H9 (cell line): ENCODE data around the gene SYP. TPM values are rescaled to one million over a fixed set of nuclear protein-coding genes. Genes with fewer than 3 reads are reported as not detected.

Source experiments
- DNase-seq: peaks from one replicate; pipeline ENCODE4 v3.0.0-alpha.2; 2017
- H2AFZ ChIP-seq: one replicate; pipeline ENCODE4 v1.6.1; 2013; ENCODE audit warnings: mild to moderate bottlenecking, low read length, control low read depth, moderate library complexity
- H2AK5ac ChIP-seq: 2 replicates; pipeline ENCODE4 v1.6.1; 2013; ENCODE audit warnings: low read length, control low read depth, mixed read lengths; ENCODE audit not compliant: insufficient read length
- H2BK120ac ChIP-seq: one replicate; pipeline ENCODE4 v1.6.1; 2013; ENCODE audit warnings: low read depth, mild to moderate bottlenecking, low read length, control low read depth, inconsistent platforms; ENCODE audit not compliant: poor library complexity, severe bottlenecking
- H2BK12ac ChIP-seq: 2 replicates; pipeline ENCODE4 v1.6.1; 2013; ENCODE audit warnings: low read length, control low read depth, mixed read lengths, low read depth; ENCODE audit not compliant: insufficient read length
- H2BK15ac ChIP-seq: 2 replicates; pipeline ENCODE4 v1.6.1; 2013; ENCODE audit warnings: low read depth, low read length, control low read depth
- H2BK20ac ChIP-seq: one replicate; pipeline ENCODE4 v1.6.1; 2013; ENCODE audit warnings: low read depth, mild to moderate bottlenecking, low read length, control low read depth, inconsistent platforms; ENCODE audit not compliant: poor library complexity, severe bottlenecking
- H2BK5ac ChIP-seq: 2 replicates; pipeline ENCODE4 v1.6.1; 2013; ENCODE audit warnings: low read length, control low read depth, mixed read lengths; ENCODE audit not compliant: insufficient read length
- H3K14ac ChIP-seq: 2 replicates; pipeline ENCODE4 v1.6.1; 2013; ENCODE audit warnings: low read length, control low read depth; ENCODE audit not compliant: insufficient read depth
- H3K18ac ChIP-seq: 2 replicates; pipeline ENCODE4 v1.6.1; 2013; ENCODE audit warnings: low read depth, mild to moderate bottlenecking, mixed read lengths, low read length, control low read depth; ENCODE audit not compliant: insufficient read length
- H3K23ac ChIP-seq: 2 replicates; pipeline ENCODE4 v1.6.1; 2013; ENCODE audit warnings: low read length, control low read depth, mixed read lengths, low read depth; ENCODE audit not compliant: insufficient read length
- H3K23me2 ChIP-seq: 2 replicates; pipeline ENCODE4 v1.6.1; 2013; ENCODE audit warnings: low read depth, mild to moderate bottlenecking, mixed read lengths, low read length, control low read depth; ENCODE audit not compliant: insufficient read length, poor library complexity, severe bottlenecking
- H3K27ac ChIP-seq: 2 replicates; pipeline ENCODE4 v1.5.1; 2013; ENCODE audit warnings: low read length, control low read depth, mixed read lengths, low read depth; ENCODE audit not compliant: insufficient read length
- H3K27me3 ChIP-seq: 2 replicates; pipeline ENCODE4 v1.6.1; 2013; ENCODE audit warnings: low read length, control low read depth, inconsistent platforms; ENCODE audit not compliant: insufficient read depth
- H3K4ac ChIP-seq: 2 replicates; pipeline ENCODE4 v1.6.1; 2013; ENCODE audit warnings: low read depth, mild to moderate bottlenecking, control low read depth, inconsistent platforms, low read length, moderate library complexity
- H3K4me1 ChIP-seq: 2 replicates; pipeline ENCODE4 v1.6.1; 2013; ENCODE audit warnings: low read length, control low read depth, inconsistent platforms; ENCODE audit not compliant: insufficient read depth
- H3K4me2 ChIP-seq: 2 replicates; pipeline ENCODE4 v1.6.1; 2013; ENCODE audit warnings: low read length, control low read depth, mixed read lengths; ENCODE audit not compliant: insufficient read length, insufficient read depth
- H3K56ac ChIP-seq: 2 replicates; pipeline ENCODE4 v1.6.1; 2013; ENCODE audit warnings: low read depth, mild to moderate bottlenecking, mixed read lengths, low read length, control low read depth; ENCODE audit not compliant: insufficient read length
- H3K79me1 ChIP-seq: 2 replicates; pipeline ENCODE4 v1.6.1; 2013; ENCODE audit warnings: low read depth, mild to moderate bottlenecking, moderate library complexity, low read length, control low read depth, inconsistent platforms; ENCODE audit not compliant: insufficient read depth, poor library complexity, severe bottlenecking
- H3K79me2 ChIP-seq: 2 replicates; pipeline ENCODE4 v1.6.1; 2013; ENCODE audit warnings: low read length, control low read depth, inconsistent platforms; ENCODE audit not compliant: insufficient read depth
- H3K9ac ChIP-seq: 2 replicates; pipeline ENCODE4 v1.6.1; 2013; ENCODE audit warnings: low read length, control low read depth, mixed read lengths; ENCODE audit not compliant: insufficient read length; ENCODE audit errors: extremely low read depth
- H3K9me3 ChIP-seq: one replicate; pipeline ENCODE4 v1.6.1; 2013; ENCODE audit warnings: low read depth, low read length, inconsistent platforms; ENCODE audit not compliant: control insufficient read depth
- H3T11ph ChIP-seq: one replicate; pipeline ENCODE4 v1.6.1; 2013; ENCODE audit warnings: mild to moderate bottlenecking, low read length, control low read depth, inconsistent platforms
- H4K20me1 ChIP-seq: one replicate; pipeline ENCODE4 v1.6.1; 2013; ENCODE audit not compliant: control insufficient read depth, insufficient read length, insufficient read depth
- H4K5ac ChIP-seq: 2 replicates; pipeline ENCODE4 v1.6.1; 2013; ENCODE audit warnings: low read depth, mild to moderate bottlenecking, mixed read lengths, low read length, control low read depth; ENCODE audit not compliant: insufficient read length
- H4K8ac ChIP-seq: replicated peaks from 2 replicates; pipeline ENCODE4 v1.6.1; 2013; ENCODE audit warnings: low read length, control low read depth, mixed read lengths, low read depth; ENCODE audit not compliant: insufficient read length
- H4K91ac ChIP-seq: 2 replicates; pipeline ENCODE4 v1.6.1; 2013; ENCODE audit warnings: low read depth, mild to moderate bottlenecking, moderate library complexity, mixed read lengths, low read length, control low read depth; ENCODE audit not compliant: insufficient read length
- H3K27ac Mint-ChIP-seq, 3 experiments: 2 replicates in 2 of 3; 3 replicates in 1 of 3; pipeline ENCODE4 v1.8.0; 2020 to 2021; ENCODE audit warnings: mixed read lengths in 3 of 3, mild to moderate bottlenecking in 1 of 3, moderate library complexity in 1 of 3
- H3K27me3 Mint-ChIP-seq: 2 replicates; pipeline ENCODE4 v1.8.0; 2021; ENCODE audit warnings: low read depth, mild to moderate bottlenecking, moderate library complexity, mixed read lengths
- H3K36me3 Mint-ChIP-seq, 3 experiments: 2 replicates in 2 of 3; 3 replicates in 1 of 3; pipeline ENCODE4 v1.8.0; 2020 to 2021; ENCODE audit warnings: low read depth in 3 of 3, mixed read lengths in 3 of 3; ENCODE audit not compliant: insufficient read depth in 1 of 3
- H3K4me1 Mint-ChIP-seq, 2 experiments: 2 replicates each; pipeline ENCODE4 v1.8.0; 2020; ENCODE audit warnings: mixed read lengths in 2 of 2
- H3K4me3 Mint-ChIP-seq, 2 experiments: 2 replicates in 1 of 2; 3 replicates in 1 of 2; pipeline ENCODE4 v1.8.0; 2020 to 2021; ENCODE audit warnings: mild to moderate bottlenecking in 2 of 2, mixed read lengths in 2 of 2, moderate library complexity in 1 of 2
- H3K9me3 Mint-ChIP-seq, 2 experiments: 2 replicates in 1 of 2; 3 replicates in 1 of 2; pipeline ENCODE4 v1.8.0; 2020; ENCODE audit warnings: mild to moderate bottlenecking in 2 of 2, mixed read lengths in 2 of 2, moderate library complexity in 1 of 2
- WGBS: extraction: QIAGEN DNeasy Blood & Tissue Kit; methylation state at CpG from one replicate; pipeline ENCODE4 v1.1.7; 2013; ENCODE audit warnings: missing lambda C conversion rate, low lambda C conversion rate, mixed read lengths; ENCODE audit not compliant: insufficient read length; ENCODE audit errors: extremely low coverage; 5-methylcytosine and 5-hydroxymethylcytosine counted together
- total RNA-seq: library from RNA; stranded (reverse); gene quantifications from 2 replicates; pipeline ENCODE4 v1.2.1, GENCODE V29; 2021
- TF ChIP-seq, protein P1 (sequence below): fragments of 200-600 bp; sonication (generic); conservative IDR thresholded peaks from 3 replicates; pipeline ENCODE4 v1.8.0; 2021; ENCODE audit warnings: antibody characterized with exemption, mild to moderate bottlenecking

SYP gene
- total RNA-seq, 1 experiment from 2014 or later, result 1.8 TPM

DNA sequence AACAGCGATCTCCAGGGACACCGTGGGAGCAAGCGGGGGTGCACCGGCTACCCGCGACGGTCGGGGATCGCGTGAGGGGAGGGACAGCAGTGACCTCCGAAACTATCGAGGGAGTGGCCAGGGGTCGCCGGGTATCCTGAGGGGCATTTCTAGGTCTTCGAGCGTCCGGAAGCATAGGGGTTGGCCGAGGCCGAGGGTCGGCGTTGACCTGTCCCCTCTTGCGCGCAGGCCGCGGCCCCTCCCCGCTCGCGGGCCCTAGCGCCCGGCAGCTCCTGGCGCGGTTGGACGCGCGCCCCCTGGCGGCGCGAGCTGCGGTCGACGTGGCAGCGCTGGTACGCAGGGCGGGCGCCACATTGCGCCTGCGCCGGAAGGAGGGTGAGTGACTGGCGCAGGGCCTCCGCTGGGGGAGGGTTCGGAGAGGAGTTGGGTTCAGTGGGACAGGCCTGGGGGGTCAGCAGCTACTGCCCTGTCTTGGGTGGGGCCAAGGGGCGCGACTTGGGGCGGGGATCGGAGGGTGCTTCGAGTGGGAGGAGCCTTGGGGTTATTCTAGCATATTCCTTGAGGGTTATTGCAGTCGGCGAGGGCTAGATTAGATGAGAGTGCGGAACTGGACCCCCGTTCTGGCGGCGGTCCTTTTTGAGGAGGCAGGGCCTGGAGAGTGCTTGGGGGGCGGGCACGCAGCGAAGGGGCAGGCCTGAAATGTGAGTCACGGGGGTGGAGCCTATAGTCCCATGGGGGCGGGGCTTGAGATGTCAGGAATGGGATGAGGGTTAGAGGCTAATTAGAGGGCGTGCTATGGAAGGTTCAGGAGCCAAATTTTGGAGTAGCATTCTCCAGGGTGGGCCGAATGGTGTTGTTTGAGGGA, 36.2 kb downstream of the SYP start:
- WGBS, result no CpG with 5 or more reads among the region's 69 CpGs
- H3K9ac ChIP-seq, result no peak overlapping the region

More for the DNA sequence above, 36.2 kb downstream of the SYP start:
- Histone ChIP-seq H3K79me1 (no peaks in the 10 kb centered on the region), H4K91ac (no peak overlapping the region), H3K14ac (no peak overlapping the region), H3K4me2 (peak overlapping the region; percentile 28), H2BK5ac (no peak overlapping the region), H3K23me2 (peaks cover 14% of the 10 kb centered on the region), H3K9me3 (peaks cover 17% of the 10 kb centered on the region), H3K27me3 (no peaks in the 10 kb centered on the region; the same call in 1 of the 2 replicates), H2BK15ac (no peak overlapping the region), H2BK12ac (no peak overlapping the region), H2AFZ (no peak overlapping the region), H4K5ac (no peak overlapping the region), H2BK120ac (no peak overlapping the region), H3K18ac (no peak overlapping the region), H3K23ac (no peak overlapping the region), H2AK5ac (no peak overlapping the region), H4K20me1 (no peaks in the 10 kb centered on the region), H3K4me1 (no peaks in the 10 kb centered on the region), H3K27ac (no peak overlapping the region), H4K8ac (no peak overlapping the region), H2BK20ac (no peak overlapping the region), H3T11ph (no peak overlapping the region), H3K4ac (no peak overlapping the region), H3K79me2 (no peaks in the 10 kb centered on the region), H3K56ac (no peak overlapping the region)
- Mint-ChIP-seq H3K27me3 (peaks cover 29% of the 10 kb centered on the region), H3K4me3 (peak overlapping the region; percentile 72 to 84), H3K36me3 (peaks cover 0 to 8% (median 5%) of the 10 kb centered on the region in 3 experiments; a peak in 3 of 7 replicates), H3K27ac (peak overlapping the region; percentile 91 to 96 (median 91)), H3K4me1 (peaks cover 9 to 25% of the 10 kb centered on the region in 2 experiments), H3K9me3 (peaks cover 58 to 61% of the 10 kb centered on the region in 2 experiments)
- DNase-seq, result peak; percentile 89
- TF ChIP-seq, protein P1, sequence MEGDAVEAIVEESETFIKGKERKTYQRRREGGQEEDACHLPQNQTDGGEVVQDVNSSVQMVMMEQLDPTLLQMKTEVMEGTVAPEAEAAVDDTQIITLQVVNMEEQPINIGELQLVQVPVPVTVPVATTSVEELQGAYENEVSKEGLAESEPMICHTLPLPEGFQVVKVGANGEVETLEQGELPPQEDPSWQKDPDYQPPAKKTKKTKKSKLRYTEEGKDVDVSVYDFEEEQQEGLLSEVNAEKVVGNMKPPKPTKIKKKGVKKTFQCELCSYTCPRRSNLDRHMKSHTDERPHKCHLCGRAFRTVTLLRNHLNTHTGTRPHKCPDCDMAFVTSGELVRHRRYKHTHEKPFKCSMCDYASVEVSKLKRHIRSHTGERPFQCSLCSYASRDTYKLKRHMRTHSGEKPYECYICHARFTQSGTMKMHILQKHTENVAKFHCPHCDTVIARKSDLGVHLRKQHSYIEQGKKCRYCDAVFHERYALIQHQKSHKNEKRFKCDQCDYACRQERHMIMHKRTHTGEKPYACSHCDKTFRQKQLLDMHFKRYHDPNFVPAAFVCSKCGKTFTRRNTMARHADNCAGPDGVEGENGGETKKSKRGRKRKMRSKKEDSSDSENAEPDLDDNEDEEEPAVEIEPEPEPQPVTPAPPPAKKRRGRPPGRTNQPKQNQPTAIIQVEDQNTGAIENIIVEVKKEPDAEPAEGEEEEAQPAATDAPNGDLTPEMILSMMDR, result peak; percentile 70
